Measurements from ENCODE around the gene C19orf81. TPM values are rescaled to one million over a fixed set of nuclear protein-coding genes. Genes with fewer than 3 reads are reported as not detected.

Gene C19orf81
- total and polyA plus RNA-seq, 5 donors = 0.52 to 1.5 (median 1.5) TPM; not detected in 2

GRCh38 chr19:50705422-50706019 is 56.3 kb downstream of the C19orf81 start:
- ATAC-seq (peak in 1 of 2 donors; percentile 45), DNase-seq (no peak)
- Histone ChIP-seq H3K4me1 (ENCODE audit: control insufficient read depth, insufficient read depth, low read length) (no peaks in the 10 kb centered on the region), H3K9me3 (ENCODE audit: control insufficient read depth, low read length) (no peaks in the 10 kb centered on the region), H3K4me3 (ENCODE audit: low read length) (no peak overlapping the region), H3K27ac (ENCODE audit: low read length) (no peak overlapping the region), H3K27me3 (ENCODE audit: control insufficient read depth, insufficient read depth) (no peaks in the 10 kb centered on the region)
- intact Hi-C loops (cut with DNase I) = loop anchor here in 1 of 4 donors (2.0 kb wide), 1 partner anchor 77 kb away; no protein-coding TSS in a partner anchor
- 43% methylated on average over 9 of the region's 9 CpGs for WGBS

GRCh38 chr19:50706387-50706786 is 57.1 kb downstream of the C19orf81 start:
- 65% methylated on average over 5 of the region's 5 CpGs for WGBS
- H3K9me3 ChIP-seq (ENCODE audit: control insufficient read depth, low read length) = no peaks in the 10 kb centered on the region
- ATAC-seq = no peak
- intact Hi-C loops (cut with DNase I) = no loop called here
- no peak overlapping the region for H3K4me3 ChIP-seq (ENCODE audit: low read length)
- no peaks in the 10 kb centered on the region for H3K27me3 ChIP-seq (ENCODE audit: control insufficient read depth, insufficient read depth)
- no peaks in the 10 kb centered on the region for H3K4me1 ChIP-seq (ENCODE audit: control insufficient read depth, insufficient read depth, low read length)
- H3K27ac ChIP-seq (ENCODE audit: low read length) = no peak overlapping the region
- no peak for DNase-seq

- Histone ChIP-seq H3K9me3 (ENCODE audit: control insufficient read depth, low read length) (no peaks in the 10 kb centered on the region), H3K4me1 (ENCODE audit: control insufficient read depth, insufficient read depth, low read length) (no peaks in the 10 kb centered on the region), H3K4me3 (ENCODE audit: low read length) (no peak overlapping the region), H3K27ac (ENCODE audit: low read length) (no peak overlapping the region), H3K27me3 (ENCODE audit: control insufficient read depth, insufficient read depth) (no peaks in the 10 kb centered on the region)
- ATAC-seq (no peak), DNase-seq (no peak)
- intact Hi-C loops (cut with DNase I) = no loop called here
- 68% methylated on average over 12 of the region's 12 CpGs for WGBS
Observed at GRCh38 chr19:50708179-50708879, 59.1 kb downstream of the C19orf81 start.

Other genes starting within 250 kb of the C19orf81 start
- gene SPIB, start 230.5 kb upstream of the C19orf81 start, total RNA-seq = under 1 TPM in 2 of 4 donors, not detected in 2; 0.14 to 0.29 TPM
- gene SPIB, start 230.5 kb upstream of the C19orf81 start, polyA plus RNA-seq = 0.02 TPM
- not detected for gene MYBPC2, start 216.6 kb upstream of the C19orf81 start, total RNA-seq
- gene MYBPC2, start 216.6 kb upstream of the C19orf81 start, polyA plus RNA-seq = not detected
- 100 to 1,000 TPM in 3 of 4 donors, 10 to 100 TPM in 1; 98.5 to 118 (median 104) TPM for gene EMC10, start 172.9 kb upstream of the C19orf81 start, total RNA-seq
- gene EMC10, start 172.9 kb upstream of the C19orf81 start, polyA plus RNA-seq = 134 TPM
- gene GARIN5A, start 172.6 kb upstream of the C19orf81 start, total RNA-seq = 1 to 10 TPM in 3 of 4 donors, under 1 TPM in 1; 0.86 to 2.3 (median 1.9) TPM
- 3.0 TPM for gene GARIN5A, start 172.6 kb upstream of the C19orf81 start, polyA plus RNA-seq
- gene JOSD2, start 138.3 kb upstream of the C19orf81 start, total RNA-seq = 10 to 100 TPM; 24.2 to 40.5 (median 39.5) TPM
- 55.2 TPM for gene JOSD2, start 138.3 kb upstream of the C19orf81 start, polyA plus RNA-seq
- gene ASPDH, start 135.5 kb upstream of the C19orf81 start, total RNA-seq = not detected
- gene ASPDH, start 135.5 kb upstream of the C19orf81 start, polyA plus RNA-seq = not detected
- 1 to 10 TPM; 1.2 to 3.2 (median 2.0) TPM for gene LRRC4B, start 81.0 kb upstream of the C19orf81 start, total RNA-seq
- 1.6 TPM for gene LRRC4B, start 81.0 kb upstream of the C19orf81 start, polyA plus RNA-seq
- 1 to 10 TPM in 1 of 4 donors, under 1 TPM in 3; 0.43 to 1.0 (median 0.67) TPM for gene SYT3, start 9.6 kb upstream of the C19orf81 start, total RNA-seq
- gene SYT3, start 9.6 kb upstream of the C19orf81 start, polyA plus RNA-seq = 0.25 TPM
- 1 to 10 TPM in 1 of 4 donors, under 1 TPM in 3; 0.09 to 1.2 (median 0.44) TPM for gene SHANK1, start 70.4 kb downstream of the C19orf81 start, total RNA-seq
- 1.9 TPM for gene SHANK1, start 70.4 kb downstream of the C19orf81 start, polyA plus RNA-seq
- 10 to 100 TPM in 2 of 4 donors, 1 to 10 TPM in 2; 8.2 to 10.2 (median 10.0) TPM for gene CLEC11A, start 73.9 kb downstream of the C19orf81 start, total RNA-seq
- 5.5 TPM for gene CLEC11A, start 73.9 kb downstream of the C19orf81 start, polyA plus RNA-seq
- gene GPR32, start 121.0 kb downstream of the C19orf81 start, total RNA-seq = not detected
- not detected for gene GPR32, start 121.0 kb downstream of the C19orf81 start, polyA plus RNA-seq
- gene ACP4, start 141.0 kb downstream of the C19orf81 start, total RNA-seq = not detected
- not detected for gene ACP4, start 141.0 kb downstream of the C19orf81 start, polyA plus RNA-seq
- gene KLK1, start 174.3 kb downstream of the C19orf81 start, total RNA-seq = under 1 TPM in 2 of 4 donors, not detected in 2; 0.54 to 0.82 TPM
- 0.18 TPM for gene KLK1, start 174.3 kb downstream of the C19orf81 start, polyA plus RNA-seq
- not detected for gene KLK15, start 184.1 kb downstream of the C19orf81 start, total RNA-seq
- not detected for gene KLK15, start 184.1 kb downstream of the C19orf81 start, polyA plus RNA-seq
- gene KLK3, start 205.5 kb downstream of the C19orf81 start, total RNA-seq = not detected
- not detected for gene KLK3, start 205.5 kb downstream of the C19orf81 start, polyA plus RNA-seq
- not detected for gene KLK2, start 224.0 kb downstream of the C19orf81 start, total RNA-seq
- gene KLK2, start 224.0 kb downstream of the C19orf81 start, polyA plus RNA-seq = not detected